ENCODE data around the gene MYRFL. TPM values are rescaled to one million over a fixed set of nuclear protein-coding genes. Genes with fewer than 3 reads are reported as not detected.

The MYRFL gene
- polyA plus RNA-seq, 1 donor from 2014 or later: not detected

DNA sequence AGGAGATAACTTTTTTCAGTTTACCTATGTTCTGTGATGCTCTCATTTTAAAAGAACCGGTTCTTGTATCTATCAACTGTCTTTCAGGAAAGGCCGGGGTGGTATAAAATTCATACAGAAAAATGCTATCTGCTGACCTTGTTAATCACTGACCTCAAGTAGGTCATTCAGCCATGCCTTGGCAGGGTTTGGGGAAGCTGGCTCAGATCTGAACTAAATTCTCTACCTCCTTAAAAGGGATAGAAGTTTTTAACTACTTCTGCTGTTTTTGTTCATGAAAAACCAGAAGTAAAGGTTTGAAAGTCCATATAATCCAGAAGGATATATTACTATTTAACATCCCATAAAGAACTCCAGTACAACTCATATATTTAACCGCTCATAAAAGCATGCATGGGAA lies 10.1 kb downstream of the MYRFL start:
- Histone ChIP-seq H4K20me1 (ENCODE audit: insufficient read depth) (no peaks in the 10 kb centered on the region), H3K27me3 (ENCODE audit: insufficient read depth, low read depth, low read length) (no peaks in the 10 kb centered on the region), H2AFZ (ENCODE audit: low read depth, low read length) (no peak overlapping the region)

GRCh38 chr12:69836015-69836414 lies 11.0 kb downstream of the MYRFL start:
- Histone ChIP-seq H2AFZ (ENCODE audit: low read depth, low read length) (no peak overlapping the region), H3K4me3 (ENCODE audit: low read length) (no peak overlapping the region), H3K36me3 (ENCODE audit: insufficient read depth, low read length) (no peaks in the 10 kb centered on the region), H3K9me3 (ENCODE audit: low read length) (no peaks in the 10 kb centered on the region), H3K9ac (ENCODE audit: low read length) (no peak overlapping the region), H3K27ac (ENCODE audit: low read length) (no peak overlapping the region), H3K79me2 (replicated peaks; ENCODE audit: insufficient read depth, low read length) (no peaks in the 10 kb centered on the region), H3F3A (ENCODE audit: insufficient read depth, low read length, poor library complexity, severe bottlenecking) (no peaks in the 10 kb centered on the region), H3K9me2 (ENCODE audit: insufficient read depth, low read length) (no peaks in the 10 kb centered on the region), H3K4me2 (ENCODE audit: low read length) (no peak overlapping the region), H4K20me1 (ENCODE audit: insufficient read depth) (no peaks in the 10 kb centered on the region), H3K27me3 (ENCODE audit: insufficient read depth, low read depth, low read length) (no peaks in the 10 kb centered on the region)
- TF ChIP-seq SMC3 (conservative IDR thresholded peaks at IDR 0.05; ENCODE audit: poor library complexity) (no peak), EZH2 (IDR thresholded peaks at IDR 0.05; ENCODE audit: borderline replicate concordance, insufficient read depth, low read length, poor library complexity, severe bottlenecking) (no peak), MXI1 (conservative IDR thresholded peaks at IDR 0.05; ENCODE audit: poor library complexity, severe bottlenecking) (no peak), CTCF (IDR thresholded peaks at IDR 0.05; ENCODE audit: poor library complexity, severe bottlenecking) (no peak), RAD21 (conservative IDR thresholded peaks at IDR 0.05) (no peak), TAF1 (IDR thresholded peaks at IDR 0.05; ENCODE audit: low read depth) (no peak), POLR2AphosphoS5 (IDR thresholded peaks at IDR 0.05) (no peak), EP300 (conservative IDR thresholded peaks at IDR 0.05; ENCODE audit: poor library complexity, severe bottlenecking) (no peak)
- TF ChIP-seq, protein P1, sequence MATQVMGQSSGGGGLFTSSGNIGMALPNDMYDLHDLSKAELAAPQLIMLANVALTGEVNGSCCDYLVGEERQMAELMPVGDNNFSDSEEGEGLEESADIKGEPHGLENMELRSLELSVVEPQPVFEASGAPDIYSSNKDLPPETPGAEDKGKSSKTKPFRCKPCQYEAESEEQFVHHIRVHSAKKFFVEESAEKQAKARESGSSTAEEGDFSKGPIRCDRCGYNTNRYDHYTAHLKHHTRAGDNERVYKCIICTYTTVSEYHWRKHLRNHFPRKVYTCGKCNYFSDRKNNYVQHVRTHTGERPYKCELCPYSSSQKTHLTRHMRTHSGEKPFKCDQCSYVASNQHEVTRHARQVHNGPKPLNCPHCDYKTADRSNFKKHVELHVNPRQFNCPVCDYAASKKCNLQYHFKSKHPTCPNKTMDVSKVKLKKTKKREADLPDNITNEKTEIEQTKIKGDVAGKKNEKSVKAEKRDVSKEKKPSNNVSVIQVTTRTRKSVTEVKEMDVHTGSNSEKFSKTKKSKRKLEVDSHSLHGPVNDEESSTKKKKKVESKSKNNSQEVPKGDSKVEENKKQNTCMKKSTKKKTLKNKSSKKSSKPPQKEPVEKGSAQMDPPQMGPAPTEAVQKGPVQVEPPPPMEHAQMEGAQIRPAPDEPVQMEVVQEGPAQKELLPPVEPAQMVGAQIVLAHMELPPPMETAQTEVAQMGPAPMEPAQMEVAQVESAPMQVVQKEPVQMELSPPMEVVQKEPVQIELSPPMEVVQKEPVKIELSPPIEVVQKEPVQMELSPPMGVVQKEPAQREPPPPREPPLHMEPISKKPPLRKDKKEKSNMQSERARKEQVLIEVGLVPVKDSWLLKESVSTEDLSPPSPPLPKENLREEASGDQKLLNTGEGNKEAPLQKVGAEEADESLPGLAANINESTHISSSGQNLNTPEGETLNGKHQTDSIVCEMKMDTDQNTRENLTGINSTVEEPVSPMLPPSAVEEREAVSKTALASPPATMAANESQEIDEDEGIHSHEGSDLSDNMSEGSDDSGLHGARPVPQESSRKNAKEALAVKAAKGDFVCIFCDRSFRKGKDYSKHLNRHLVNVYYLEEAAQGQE (IDR thresholded peaks at IDR 0.05; ENCODE audit: borderline replicate concordance): no peak

More for the DNA sequence above, 10.1 kb downstream of the MYRFL start:
- TF ChIP-seq TAF1 (IDR thresholded peaks at IDR 0.05; ENCODE audit: low read depth): no peak
- TF ChIP-seq, protein P1 (IDR thresholded peaks at IDR 0.05; ENCODE audit: borderline replicate concordance): no peak
- no peak for TF ChIP-seq POLR2AphosphoS5 (IDR thresholded peaks at IDR 0.05)
- no peak for TF ChIP-seq MXI1 (conservative IDR thresholded peaks at IDR 0.05; ENCODE audit: poor library complexity, severe bottlenecking)
- TF ChIP-seq EP300 (conservative IDR thresholded peaks at IDR 0.05; ENCODE audit: poor library complexity, severe bottlenecking): no peak
- TF ChIP-seq CTCF (IDR thresholded peaks at IDR 0.05; ENCODE audit: poor library complexity, severe bottlenecking): no peak
- TF ChIP-seq RAD21 (conservative IDR thresholded peaks at IDR 0.05): no peak
- TF ChIP-seq SMC3 (conservative IDR thresholded peaks at IDR 0.05; ENCODE audit: poor library complexity): no peak
- no peak for TF ChIP-seq EZH2 (IDR thresholded peaks at IDR 0.05; ENCODE audit: borderline replicate concordance, insufficient read depth, low read length, poor library complexity, severe bottlenecking)
- H3K79me2 ChIP-seq (replicated peaks; ENCODE audit: insufficient read depth, low read length): no peaks in the 10 kb centered on the region
- H3K36me3 ChIP-seq (ENCODE audit: insufficient read depth, low read length): no peaks in the 10 kb centered on the region
- H3K27ac ChIP-seq (ENCODE audit: low read length): no peak overlapping the region
- no peaks in the 10 kb centered on the region for H3K9me2 ChIP-seq (ENCODE audit: insufficient read depth, low read length)
- no peak overlapping the region for H3K9ac ChIP-seq (ENCODE audit: low read length)
- H3K9me3 ChIP-seq (ENCODE audit: low read length): no peaks in the 10 kb centered on the region
- H3F3A ChIP-seq (ENCODE audit: insufficient read depth, low read length, poor library complexity, severe bottlenecking): no peaks in the 10 kb centered on the region
- H3K4me2 ChIP-seq (ENCODE audit: low read length): no peak overlapping the region
- H3K4me3 ChIP-seq (ENCODE audit: low read length): no peak overlapping the region
